GM12892 (cell line): ENCODE measurements around the gene METTL18.

Source experiments
- POLR2A ChIP-seq: IDR thresholded peaks from 2 replicates; pipeline ENCODE4 v1.6.1; 2011; ENCODE audit warnings: low read depth, low read length, control low read depth
- POLR2AphosphoS5 ChIP-seq: IDR thresholded peaks from 2 replicates; pipeline ENCODE4 v1.6.1; 2011; ENCODE audit warnings: low read depth, low read length, control low read depth
- TAF1 ChIP-seq: IDR thresholded peaks from 2 replicates; pipeline ENCODE4 v1.6.1; 2011; ENCODE audit warnings: low read depth, mild to moderate bottlenecking, control low read depth, low read length, borderline replicate concordance

- TF ChIP-seq POLR2A (no peak), POLR2AphosphoS5 (no peak), TAF1 (no peak)
Observed at GRCh38 chr1:169765580-169766331, 29.0 kb downstream of the METTL18 start.
